Stimulated activated CD8-positive, alpha-beta memory T cell treated with anti-CD3 and anti-CD28 coated beads, Interleukin-15, amount 100 ng/mL, for 1 hour (primary cell): ENCODE results near the gene DENND2A.
"Not testable (repeated sequence)": the region's sequence is repeated elsewhere in the genome, so short reads cannot be mapped to it uniquely, and the experiment has no call there.

Experiments used
- DNase-seq: peaks from one replicate; pipeline ENCODE4 v3.0.0-alpha.2; 2020; ENCODE audit warnings: low read depth

DENND2A gene, protein sequence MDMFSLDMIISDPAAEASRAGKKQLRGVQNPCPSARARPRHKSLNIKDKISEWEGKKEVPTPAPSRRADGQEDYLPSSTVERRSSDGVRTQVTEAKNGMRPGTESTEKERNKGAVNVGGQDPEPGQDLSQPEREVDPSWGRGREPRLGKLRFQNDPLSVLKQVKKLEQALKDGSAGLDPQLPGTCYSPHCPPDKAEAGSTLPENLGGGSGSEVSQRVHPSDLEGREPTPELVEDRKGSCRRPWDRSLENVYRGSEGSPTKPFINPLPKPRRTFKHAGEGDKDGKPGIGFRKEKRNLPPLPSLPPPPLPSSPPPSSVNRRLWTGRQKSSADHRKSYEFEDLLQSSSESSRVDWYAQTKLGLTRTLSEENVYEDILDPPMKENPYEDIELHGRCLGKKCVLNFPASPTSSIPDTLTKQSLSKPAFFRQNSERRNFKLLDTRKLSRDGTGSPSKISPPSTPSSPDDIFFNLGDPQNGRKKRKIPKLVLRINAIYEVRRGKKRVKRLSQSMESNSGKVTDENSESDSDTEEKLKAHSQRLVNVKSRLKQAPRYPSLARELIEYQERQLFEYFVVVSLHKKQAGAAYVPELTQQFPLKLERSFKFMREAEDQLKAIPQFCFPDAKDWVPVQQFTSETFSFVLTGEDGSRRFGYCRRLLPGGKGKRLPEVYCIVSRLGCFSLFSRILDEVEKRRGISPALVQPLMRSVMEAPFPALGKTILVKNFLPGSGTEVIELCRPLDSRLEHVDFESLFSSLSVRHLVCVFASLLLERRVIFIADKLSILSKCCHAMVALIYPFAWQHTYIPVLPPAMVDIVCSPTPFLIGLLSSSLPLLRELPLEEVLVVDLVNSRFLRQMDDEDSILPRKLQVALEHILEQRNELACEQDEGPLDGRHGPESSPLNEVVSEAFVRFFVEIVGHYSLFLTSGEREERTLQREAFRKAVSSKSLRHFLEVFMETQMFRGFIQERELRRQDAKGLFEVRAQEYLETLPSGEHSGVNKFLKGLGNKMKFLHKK

DNA sequence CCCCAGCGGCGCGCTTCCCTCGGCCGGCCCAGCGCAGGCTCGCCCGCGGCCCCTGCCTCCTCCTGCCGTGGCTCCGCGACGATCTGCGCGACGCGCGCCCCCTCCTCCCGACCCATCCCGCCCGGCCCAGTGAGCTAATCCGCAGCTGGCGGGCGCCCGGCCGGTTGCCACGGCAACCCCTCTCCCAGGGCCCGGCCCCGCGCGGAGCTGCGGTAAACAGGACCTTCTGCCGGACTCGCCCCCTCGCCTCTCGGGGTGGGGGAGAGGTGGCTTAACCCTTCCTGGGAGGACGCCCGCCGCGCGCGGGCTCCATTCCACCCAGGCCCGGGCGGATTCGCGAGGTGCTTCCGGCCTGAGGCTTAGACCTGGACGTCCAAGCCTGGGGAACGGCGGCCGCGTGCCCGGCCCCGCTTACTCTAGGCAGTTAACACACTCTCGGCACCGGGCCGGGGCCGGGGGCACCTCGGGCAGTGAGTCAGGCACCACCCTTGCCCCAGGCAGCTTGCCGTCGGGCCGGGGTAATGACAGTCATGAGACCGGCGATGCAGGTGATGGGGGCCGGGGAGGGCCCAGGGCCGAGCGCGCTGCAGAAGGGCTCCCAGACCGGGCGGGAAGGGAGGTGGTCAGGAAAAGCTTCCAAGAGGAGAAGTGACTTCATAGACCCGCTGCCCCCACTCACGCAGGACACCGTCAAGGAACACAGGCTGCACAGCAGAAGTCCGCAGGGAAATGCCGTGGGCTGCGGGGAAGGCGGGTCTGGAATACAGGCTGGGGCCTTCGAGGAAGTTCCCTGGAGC is at the start of gene DENND2A:
Gene DENND2A, minus strand, starts transcription at position 87 of the 797 bp plus-strand sequence. CDS start 38,416 bp downstream, outside the sequence.
- DNase-seq, result no peak

DNA sequence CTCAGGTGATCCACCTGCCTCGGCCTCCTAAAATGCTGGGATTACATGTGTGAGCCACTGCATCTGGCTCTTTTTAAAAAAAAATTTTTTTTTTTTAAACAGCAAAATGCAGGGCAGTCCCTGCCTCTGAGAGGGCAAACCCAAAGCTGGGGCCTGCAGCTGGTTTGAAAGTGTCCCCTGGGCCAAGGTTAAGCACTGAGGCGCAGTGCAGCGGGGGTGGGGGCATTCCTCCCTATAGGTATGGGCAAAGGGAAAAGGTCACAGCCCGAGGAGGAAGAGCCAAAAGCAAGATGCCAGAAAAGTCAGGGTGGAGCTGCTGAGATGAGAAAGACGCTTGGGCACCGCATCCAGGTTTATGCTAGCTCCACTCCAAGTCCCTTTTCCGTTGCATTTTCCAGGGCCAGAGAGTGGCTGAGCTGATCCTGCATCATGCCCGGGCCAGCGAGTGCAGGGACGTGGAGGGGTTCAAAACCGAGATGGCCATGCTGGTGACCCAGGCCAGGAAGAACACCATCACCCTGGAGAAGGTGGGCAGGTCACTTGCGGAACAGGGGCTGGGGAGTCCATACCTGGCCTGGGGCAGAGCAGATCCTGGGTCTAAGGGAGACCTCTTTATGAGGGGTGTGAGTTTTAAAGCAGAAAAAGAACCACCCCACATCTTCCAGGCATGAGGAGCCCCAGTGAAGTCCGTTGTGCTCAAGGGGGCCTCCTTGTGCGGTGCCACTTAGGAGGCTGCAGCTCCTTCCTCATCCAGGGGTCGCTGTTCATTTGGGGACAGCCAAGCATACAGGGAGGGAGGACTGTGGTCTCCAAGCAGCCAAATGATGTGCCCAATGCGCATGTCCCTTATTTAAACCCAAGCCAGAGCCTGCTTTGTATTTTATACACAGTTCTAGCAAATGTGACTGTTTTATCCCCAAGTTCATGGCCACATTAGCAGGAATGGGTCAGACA is 48.9 kb upstream of the DENND2A start:
- DNase-seq, result no peak

DNA sequence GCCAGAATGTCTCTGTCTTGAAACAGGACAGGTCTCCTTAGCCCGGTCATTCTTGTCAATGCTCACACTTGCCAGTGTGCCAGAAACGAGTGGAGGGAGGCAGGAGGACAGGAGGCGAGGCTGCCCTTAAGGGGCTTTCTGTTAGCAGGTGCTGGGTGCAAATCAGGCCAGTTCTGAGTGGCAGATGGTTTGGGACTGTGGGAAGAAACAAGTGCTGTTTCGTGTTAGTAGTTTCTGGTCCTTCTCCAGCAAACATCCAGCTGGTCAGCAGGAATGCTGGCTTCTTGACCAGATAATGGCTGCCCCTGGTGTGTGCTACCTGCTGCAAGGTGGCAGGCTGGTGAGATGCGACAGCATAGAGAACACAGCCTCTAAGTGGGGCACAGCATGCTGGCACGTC is 47.7 kb upstream of the DENND2A start:
- no peak for DNase-seq

DNA sequence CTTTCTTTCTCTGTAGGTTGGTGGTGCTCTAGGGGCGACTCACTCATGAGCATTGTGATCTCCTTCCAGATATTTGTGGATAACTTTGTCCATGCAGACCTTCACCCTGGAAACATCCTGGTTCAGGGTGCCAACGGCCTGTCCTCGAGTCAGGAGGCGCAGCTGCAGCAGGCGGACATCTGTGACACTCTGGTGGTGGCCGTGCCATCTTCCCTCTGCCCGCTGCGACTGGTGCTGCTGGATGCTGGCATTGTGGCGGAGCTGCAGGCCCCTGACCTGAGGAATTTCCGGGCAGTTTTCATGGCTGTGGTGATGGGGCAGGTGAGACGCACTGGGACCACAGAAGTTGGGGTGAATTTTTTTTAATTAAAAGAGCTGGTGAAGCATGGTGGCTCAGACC is 46.3 kb upstream of the DENND2A start:
- no peak for DNase-seq

DNA sequence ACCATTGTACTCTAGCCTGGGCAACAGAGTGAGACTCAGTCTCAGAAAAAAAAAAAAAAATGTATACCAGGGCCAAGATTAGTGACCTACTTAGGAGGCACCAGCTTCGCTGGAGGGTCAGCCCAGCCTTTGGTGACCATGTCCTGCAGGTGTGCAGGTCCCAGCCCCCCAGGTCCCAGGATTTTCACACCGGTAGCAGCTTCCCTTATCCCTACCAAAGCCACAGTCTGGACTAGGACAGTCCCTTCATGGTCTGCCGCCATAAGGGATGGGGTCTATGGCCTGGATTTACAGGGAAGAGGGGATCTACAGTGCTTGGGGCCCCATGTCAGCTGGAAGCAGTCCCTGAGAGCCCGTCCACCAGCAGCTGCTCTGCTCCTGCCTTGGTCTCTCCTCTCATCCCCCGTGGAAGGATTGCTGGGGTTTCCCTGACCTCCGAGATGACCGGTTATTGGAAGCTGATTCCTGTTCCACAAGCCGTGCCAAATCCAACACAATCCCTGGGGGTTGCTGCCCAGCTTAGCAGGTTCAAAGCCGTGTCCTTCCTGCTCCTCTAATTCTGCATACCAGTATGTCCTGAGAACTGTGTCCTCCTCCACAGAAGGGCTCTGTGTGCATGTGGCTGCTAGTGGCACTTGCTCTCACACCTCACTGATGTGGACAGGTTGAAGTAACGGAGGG is 44.9 kb upstream of the DENND2A start:
- no peak for DNase-seq

DNA sequence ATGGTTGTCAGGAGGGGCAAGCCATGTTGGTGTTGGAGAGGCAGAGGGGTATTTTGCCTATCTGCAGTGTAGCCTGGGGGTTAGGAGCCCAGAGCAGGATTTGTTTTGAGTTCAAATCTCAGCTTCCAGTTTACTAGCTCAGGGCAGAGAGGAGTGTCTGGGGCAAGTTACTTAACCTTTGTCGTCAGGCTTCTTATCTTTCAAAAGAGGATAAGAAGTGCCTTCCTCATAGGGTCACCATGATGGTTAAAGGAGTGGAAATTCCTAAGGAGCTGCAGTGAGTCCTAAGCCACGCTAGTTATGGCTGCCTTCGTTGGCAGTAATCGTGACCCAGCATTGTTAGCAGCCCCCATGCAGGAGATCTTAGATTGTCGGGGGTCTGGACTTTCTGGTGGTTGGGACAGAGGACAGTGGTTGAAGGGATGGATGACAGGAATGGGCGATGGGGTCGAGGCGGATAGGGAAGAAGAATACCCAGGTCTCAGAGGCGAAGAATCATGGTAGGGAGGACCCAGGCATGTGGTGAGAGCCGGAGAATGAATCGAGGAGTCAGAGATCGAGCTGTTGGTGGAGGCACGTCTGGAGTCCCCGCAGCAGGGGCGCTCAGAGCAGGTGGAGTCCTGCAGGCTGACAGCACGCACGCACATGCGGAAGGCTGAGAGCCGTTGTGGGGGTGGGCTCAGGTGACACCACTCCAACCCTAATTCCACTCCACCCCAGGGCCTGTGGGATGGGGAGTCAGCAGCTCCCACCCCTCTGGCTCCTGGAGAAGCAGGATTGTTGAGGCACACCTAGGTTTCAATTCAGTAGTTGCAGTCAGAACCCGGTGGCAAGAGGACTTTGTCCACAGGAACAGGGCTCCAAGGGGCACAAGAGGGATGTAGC is 43.7 kb upstream of the DENND2A start:
- DNase-seq, result no peak

DNA sequence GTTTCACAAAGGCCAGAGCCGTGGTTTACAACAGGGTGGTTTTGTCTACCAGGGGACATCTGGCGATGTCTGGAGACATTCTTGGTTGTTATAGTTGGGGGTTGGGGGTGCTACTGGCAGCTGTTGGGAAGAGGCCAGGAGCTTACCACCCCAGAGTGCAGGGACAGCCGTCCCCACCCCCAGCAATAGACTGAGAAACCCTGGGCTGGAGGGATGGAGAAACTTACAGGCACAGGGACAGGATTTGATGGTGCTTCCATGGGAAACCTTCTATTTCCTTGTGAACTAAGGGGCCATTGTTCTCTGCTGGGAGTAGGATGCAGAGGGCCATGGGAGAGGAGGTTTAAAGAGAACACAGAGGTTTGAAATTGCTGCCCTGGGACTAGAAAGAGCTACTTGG is 43.0 kb upstream of the DENND2A start:
- DNase-seq, result no peak

DNA sequence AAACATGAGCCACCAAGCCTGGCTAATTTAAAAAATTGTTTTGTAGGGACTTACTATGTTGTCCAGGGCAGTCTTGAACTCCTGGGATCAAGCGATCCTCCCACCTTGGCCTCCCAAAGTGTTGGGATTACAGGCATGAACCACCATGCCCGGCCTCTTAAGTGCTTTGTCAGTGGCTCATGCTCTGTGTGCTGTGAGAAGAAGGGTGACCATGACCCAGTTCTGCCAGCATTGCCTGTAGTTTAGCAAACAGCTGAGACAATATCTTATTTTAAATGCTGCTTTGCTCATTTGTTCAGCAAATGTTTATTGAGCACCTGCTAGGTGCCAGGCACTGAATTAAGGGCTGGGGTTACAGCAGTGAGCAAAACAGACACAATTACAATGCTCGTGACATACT is 41.2 kb upstream of the DENND2A start:
- no peak for DNase-seq

DNA sequence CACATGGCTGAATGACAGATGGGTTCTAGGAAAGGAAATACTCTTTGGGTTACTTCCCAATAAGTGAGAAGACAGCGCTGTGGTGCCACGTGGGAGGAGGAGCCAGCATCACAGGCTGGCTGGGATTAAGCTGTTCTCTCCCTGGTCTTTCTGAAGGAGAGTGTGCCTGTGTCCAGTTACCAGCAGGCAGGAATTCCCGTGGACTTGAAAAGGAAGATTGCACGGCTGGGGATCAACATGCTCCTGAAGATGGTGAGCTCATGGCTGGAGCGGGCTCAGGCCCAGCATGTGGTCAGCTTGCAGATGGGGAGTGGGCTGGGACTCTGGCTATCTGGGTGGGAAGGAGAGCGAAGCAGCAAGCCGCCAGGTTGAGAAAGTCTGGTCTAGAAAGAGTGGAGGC is 40.3 kb upstream of the DENND2A start:
- DNase-seq, result no peak

DNA sequence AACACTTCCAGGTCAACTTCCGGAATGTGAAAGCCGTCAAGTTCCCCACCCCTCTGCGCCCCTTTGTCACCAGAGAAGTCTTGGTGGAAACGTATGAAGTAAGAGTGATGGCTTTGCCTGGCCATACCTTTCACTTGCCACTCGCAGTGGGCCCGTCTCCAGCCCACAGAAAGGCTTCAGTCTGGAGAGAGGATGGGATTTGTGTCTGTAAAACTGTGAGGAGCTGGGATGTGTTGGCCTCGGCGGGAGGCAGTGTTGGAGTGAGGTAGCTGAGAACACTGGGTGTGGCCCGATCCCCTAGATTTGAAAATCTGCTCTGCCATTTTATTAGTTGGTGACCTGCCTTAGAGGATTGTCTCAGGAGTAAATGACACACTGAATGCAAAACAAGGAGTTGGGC is 38.6 kb upstream of the DENND2A start:
- no peak for DNase-seq

DNA sequence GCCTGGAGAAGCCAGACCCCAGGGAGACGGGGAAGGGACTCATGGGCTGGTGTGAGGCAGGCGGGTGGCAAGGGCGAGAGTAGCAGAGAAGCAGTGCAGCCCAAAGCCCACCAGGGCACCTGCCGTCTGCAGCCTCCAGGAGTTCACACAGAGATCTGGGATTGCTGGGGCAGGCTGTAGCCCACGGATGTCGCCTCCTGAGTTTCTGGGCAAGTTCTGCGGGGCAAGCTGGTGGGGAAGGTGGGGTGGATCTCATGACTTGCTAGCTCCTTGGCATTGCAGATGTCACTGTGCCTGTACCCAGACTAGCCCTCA is 38.2 kb upstream of the DENND2A start:
- DNase-seq, result no peak

DNA sequence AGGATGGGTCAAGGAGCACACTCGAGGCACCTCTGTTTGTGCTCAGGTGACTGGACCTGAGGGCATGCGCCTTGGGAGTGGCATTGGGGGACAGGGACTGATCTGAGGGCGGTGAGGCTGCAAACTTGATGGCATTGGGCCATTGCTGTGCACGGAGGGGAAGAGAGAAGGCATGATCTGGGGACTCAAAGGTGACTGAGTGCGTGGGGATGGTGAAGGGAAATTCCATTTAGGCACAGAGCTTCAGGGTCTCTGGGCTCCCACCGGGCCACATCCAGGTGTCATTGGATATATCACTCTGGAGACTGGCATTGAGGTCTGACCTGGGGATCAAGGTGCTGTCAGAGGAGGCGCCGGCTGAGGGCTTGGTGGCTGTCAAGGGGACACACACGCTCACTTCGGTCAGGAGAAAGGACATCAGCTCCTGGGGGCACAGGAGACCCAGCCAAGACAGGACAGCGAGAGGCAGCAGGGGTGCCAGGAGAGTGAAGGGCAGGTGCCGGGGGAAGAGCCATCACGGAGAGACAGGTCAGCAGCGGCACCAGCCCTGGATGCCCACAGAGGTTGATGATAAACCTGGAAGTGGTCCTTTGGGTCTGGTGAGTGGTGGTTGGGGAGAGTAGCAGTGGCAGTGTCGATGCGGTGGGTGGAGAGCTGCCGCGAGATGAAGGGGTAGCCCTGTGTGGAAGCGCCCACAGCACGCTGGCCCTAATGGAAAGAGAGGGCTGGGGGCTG is 37.6 kb upstream of the DENND2A start:
- DNase-seq, result no peak

DNA sequence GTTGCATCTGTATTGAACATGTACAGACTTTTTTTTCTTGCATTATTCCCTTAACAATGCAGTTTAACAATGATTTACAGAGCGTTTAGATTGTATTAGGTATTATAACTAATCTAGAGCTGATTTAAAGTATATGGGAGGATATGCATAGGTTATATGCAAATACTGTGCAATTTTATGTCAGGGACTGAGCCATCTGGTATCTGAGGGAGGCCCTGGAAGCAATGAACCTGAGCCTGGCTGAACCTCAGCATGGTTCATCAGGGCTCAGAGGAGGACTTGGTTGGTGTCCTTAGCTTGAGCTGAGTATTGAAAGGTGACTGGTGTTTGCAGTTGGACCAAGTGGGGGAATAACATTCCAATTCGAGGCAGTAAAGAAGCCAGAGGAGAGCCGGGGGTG is 36.9 kb upstream of the DENND2A start:
- DNase-seq, result no peak

DNA sequence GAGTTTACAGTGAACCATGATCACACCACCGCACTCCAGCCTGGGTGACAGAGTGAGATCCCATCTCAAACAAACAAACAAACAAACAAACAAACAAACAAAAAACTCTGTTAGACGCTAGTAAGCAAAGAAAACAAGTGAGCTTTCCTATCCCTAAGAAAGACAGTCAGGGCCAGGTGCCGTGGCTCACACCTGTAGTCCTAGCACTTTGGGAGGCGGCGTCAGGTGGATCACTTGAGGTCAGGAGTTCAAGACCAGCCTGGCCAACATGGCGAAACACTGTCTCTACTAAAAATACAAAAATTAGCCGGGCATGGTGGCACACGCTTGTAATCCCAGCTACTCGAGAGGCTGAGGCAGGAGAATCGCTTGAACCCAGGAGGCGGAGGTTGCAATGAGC is 36.3 kb upstream of the DENND2A start:
- not testable (repeated sequence) for DNase-seq

DNA sequence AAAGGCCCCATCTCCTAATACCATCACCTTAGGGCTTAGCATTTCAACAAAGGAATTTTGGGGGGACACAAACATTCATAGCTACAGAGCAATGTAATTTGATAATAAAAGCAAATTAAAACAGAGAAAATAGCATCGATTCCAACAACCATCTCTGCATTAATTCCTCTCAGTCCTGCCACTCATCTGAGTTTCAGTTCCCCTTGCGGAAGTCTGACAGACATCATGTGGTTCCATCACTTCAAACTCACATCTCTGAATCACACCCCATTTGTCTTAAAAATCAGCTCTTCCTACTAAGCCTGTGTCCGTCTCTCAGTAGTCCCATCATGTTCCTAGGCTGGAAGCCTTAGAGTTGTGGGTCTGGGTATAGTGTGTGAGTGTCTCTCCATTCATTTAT is 35.7 kb upstream of the DENND2A start:
- DNase-seq, result no peak

DNA sequence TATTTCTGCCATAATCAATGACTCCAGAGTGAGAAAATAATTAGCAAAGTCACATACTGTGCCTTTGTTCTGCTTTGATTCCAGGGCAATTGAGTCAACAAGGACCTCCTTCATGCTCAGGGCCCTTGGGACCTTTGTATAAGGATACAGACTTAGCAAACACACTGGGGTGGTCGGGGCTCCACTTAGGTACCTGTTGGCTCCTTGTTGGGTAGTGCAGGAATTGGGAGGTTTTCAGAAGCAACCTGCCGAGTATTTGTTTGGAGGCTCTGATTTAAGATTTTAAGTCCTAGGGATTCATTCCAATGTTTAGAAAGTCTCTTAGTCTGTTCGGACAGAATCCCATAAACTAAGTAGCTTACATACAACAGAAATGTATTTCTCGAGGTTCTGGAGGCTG is 35.1 kb upstream of the DENND2A start:
- DNase-seq, result no peak

DNA sequence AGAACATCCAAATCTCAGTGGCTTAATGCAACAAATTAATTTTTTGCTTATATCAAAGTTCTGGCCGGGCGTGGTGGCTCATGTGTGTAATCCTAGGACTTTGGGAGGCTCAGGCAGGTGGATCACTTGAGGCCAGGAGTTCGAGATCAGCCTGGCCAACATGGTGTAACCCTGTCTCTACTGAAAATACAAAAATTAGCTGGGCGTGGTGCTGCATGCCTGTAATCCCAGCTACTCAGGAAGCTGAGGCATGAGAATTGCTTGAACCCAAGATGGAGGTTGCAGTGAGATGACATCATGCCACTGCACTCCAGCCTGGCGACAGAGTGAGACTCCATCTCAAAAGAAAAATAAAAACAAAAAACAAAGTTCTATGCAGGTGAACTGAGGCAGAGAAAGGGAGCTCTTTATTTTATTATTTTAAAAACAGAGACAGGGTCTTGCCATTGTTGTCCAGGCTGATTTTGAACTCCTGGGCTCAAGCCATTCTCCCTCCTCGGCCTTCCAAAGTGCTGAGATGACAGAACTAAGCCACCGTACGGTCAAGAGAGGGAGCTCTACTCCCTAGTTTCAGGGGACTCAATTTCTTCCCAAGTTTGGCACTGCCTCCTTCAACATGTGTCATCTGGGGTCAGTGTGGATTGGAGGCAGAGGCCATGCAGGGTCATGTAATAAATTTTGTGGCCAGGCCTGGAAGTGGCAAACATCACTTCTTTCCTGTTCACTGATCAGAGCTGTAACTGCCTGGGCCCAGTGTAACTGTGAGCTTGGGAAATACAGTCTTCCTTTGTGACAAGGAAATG is 34.5 kb upstream of the DENND2A start:
- DNase-seq, result no peak

DNA sequence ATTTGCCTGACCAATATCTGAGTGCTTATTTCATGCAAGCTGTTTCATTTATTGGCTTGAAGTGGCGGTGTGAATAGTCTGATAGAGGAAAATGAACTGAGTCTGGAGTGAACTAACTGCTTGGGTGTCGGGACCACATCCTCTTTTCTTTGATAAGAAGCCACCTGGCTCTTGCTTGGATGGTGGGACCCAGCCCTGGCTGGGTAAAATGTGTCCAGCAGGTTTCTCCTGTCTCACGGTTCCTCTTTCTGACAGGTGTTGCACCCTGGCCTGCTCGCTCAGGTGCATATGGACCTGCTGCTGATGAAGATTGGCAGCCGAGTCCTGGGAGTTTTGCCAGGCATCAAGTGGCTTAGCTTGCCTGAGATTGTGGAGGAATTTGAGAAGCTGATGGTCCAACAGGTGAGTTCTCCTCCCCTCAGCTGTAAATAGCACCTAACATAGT is 33.8 kb upstream of the DENND2A start:
- DNase-seq, result no peak
